GM12873 (cell line): ENCODE data around the gene FRAS1.

ENCODE experiments used
- CTCF ChIP-seq: IDR thresholded peaks from 2 replicates; pipeline ENCODE4 v1.5.1; 2012; ENCODE audit warnings: low read depth, mild to moderate bottlenecking, moderate library complexity, low read length, control low read depth; ENCODE audit not compliant: insufficient read depth; ENCODE audit errors: missing control alignments

FRAS1 gene

GRCh38 chr4:78557841-78558240, 500.7 kb downstream of the FRAS1 start:
- no peak for TF ChIP-seq CTCF

- TF ChIP-seq CTCF, result no peak
Observed at GRCh38 chr4:78558410-78558809, 501.3 kb downstream of the FRAS1 start.

GRCh38 chr4:78560296-78560963, 503.3 kb downstream of the FRAS1 start:
- TF ChIP-seq CTCF, result no peak

- TF ChIP-seq CTCF, result no peak
Observed at GRCh38 chr4:78561677-78562076, 504.6 kb downstream of the FRAS1 start.

- no peak for TF ChIP-seq CTCF
Observed at GRCh38 chr4:78562687-78563086, 505.6 kb downstream of the FRAS1 start.

- no peak for TF ChIP-seq CTCF
Observed at GRCh38 chr4:78565971-78566372, 508.8 kb downstream of the FRAS1 start.

GRCh38 chr4:78566834-78567499, 509.8 kb downstream of the FRAS1 start:
- no peak for TF ChIP-seq CTCF
